HepG2 (cell line): Measurements from ENCODE around the gene GPC6. TPM values are rescaled to one million over a fixed set of nuclear protein-coding genes. Genes with fewer than 3 reads are reported as not detected.

ENCODE experiments used
- MTA3 ChIP-seq: sonication (generic); formaldehyde crosslinking; IDR thresholded peaks from 2 replicates; pipeline ENCODE4 v1.4.0; 2020; ENCODE audit warnings: missing genetic modification reagents
- NCOA1 ChIP-seq: sonication (generic); formaldehyde crosslinking; IDR thresholded peaks from 2 replicates; pipeline ENCODE4 v1.9.0; 2021; ENCODE audit warnings: missing genetic modification reagents
- SNAPC2 ChIP-seq: sonication (generic); formaldehyde crosslinking; IDR thresholded peaks from 2 replicates; pipeline ENCODE4 v1.8.1; 2022; ENCODE audit warnings: mild to moderate bottlenecking, missing genetic modification reagents
- TBX2 ChIP-seq: sonication (generic); formaldehyde crosslinking; IDR thresholded peaks from 2 replicates; pipeline ENCODE4 v1.5.0; 2020; ENCODE audit warnings: missing genetic modification reagents, mild to moderate bottlenecking, borderline replicate concordance
- ZNF331 ChIP-seq: sonication (generic); formaldehyde crosslinking; IDR thresholded peaks from 2 replicates; pipeline ENCODE4 v1.4.0; 2020; ENCODE audit warnings: missing genetic modification reagents
- ZNF772 ChIP-seq: sonication (generic); formaldehyde crosslinking; IDR thresholded peaks from 2 replicates; pipeline ENCODE4 v1.5.0; 2020; ENCODE audit warnings: mild to moderate bottlenecking, missing genetic modification reagents
- polyA plus RNA-seq, 8 experiments: library from polyadenylated mRNA; depleted of rRNA in 3 of 8; stranded (reverse) in 7 of 8; unstranded in 1 of 8; fragments of >200 nt; fragmentation: Illumina TruSeq in 4 of 8; extraction: Trizol in 4 of 8; gene quantifications; 2 replicates each; pipeline versions ENCODE4 v1.2.1 to v1.2.3, GENCODE V29; 2011 to 2016; ENCODE audit warnings: low read depth in 4 of 8, missing spikeins in 1 of 8, mixed read lengths in 1 of 8; ENCODE audit not compliant: insufficient read depth in 1 of 8
- total RNA-seq, 5 experiments: library from RNA; depleted of rRNA; stranded (reverse); fragments of >200 nt; fragmentation: Illumina TruSeq; extraction: Trizol; gene quantifications; 2 replicates each; pipeline ENCODE4 v1.2.3, GENCODE V29; 2016; ENCODE audit warnings: low read depth in 1 of 5
- TF ChIP-seq, protein P1 (sequence below): sonication (generic); formaldehyde crosslinking; IDR thresholded peaks from 2 replicates; pipeline ENCODE4 v1.4.0; 2020; ENCODE audit warnings: missing genetic modification reagents
- TF ChIP-seq, protein P2 (sequence below): IDR thresholded peaks from 2 replicates; pipeline ENCODE4 v1.6.1; 2016; ENCODE audit warnings: low read depth
- TF ChIP-seq, protein P3 (sequence below): sonication (generic); formaldehyde crosslinking; IDR thresholded peaks from 2 replicates; pipeline ENCODE4 v1.4.0; 2020; ENCODE audit warnings: mild to moderate bottlenecking, missing genetic modification reagents
- TF ChIP-seq, protein P4 (sequence below): sonication (generic); formaldehyde crosslinking; IDR thresholded peaks from 2 replicates; pipeline ENCODE4 v1.5.0; 2020; ENCODE audit warnings: mild to moderate bottlenecking, missing genetic modification reagents
- TF ChIP-seq, protein P5 (sequence below): sonication (generic); formaldehyde crosslinking; IDR thresholded peaks from 2 replicates; pipeline ENCODE4 v1.9.0; 2022; ENCODE audit warnings: missing genetic modification reagents, mild to moderate bottlenecking, borderline replicate concordance
- TF ChIP-seq, protein P6 (sequence below): sonication (generic); formaldehyde crosslinking; IDR thresholded peaks from 2 replicates; pipeline ENCODE4 v1.5.1; 2020; ENCODE audit warnings: mild to moderate bottlenecking, moderate library complexity, missing genetic modification reagents
- TF ChIP-seq, protein P7 (sequence below): sonication (generic); formaldehyde crosslinking; IDR thresholded peaks from 2 replicates; pipeline ENCODE4 v1.5.0; 2020; ENCODE audit warnings: mild to moderate bottlenecking, missing genetic modification reagents, borderline replicate concordance

Gene GPC6
- total and polyA plus RNA-seq, 2 of the 13 experiments (the other 11 are each of a cell fraction or from before 2014, with no cell fraction given), result 24.5 to 33.9 TPM

DNA sequence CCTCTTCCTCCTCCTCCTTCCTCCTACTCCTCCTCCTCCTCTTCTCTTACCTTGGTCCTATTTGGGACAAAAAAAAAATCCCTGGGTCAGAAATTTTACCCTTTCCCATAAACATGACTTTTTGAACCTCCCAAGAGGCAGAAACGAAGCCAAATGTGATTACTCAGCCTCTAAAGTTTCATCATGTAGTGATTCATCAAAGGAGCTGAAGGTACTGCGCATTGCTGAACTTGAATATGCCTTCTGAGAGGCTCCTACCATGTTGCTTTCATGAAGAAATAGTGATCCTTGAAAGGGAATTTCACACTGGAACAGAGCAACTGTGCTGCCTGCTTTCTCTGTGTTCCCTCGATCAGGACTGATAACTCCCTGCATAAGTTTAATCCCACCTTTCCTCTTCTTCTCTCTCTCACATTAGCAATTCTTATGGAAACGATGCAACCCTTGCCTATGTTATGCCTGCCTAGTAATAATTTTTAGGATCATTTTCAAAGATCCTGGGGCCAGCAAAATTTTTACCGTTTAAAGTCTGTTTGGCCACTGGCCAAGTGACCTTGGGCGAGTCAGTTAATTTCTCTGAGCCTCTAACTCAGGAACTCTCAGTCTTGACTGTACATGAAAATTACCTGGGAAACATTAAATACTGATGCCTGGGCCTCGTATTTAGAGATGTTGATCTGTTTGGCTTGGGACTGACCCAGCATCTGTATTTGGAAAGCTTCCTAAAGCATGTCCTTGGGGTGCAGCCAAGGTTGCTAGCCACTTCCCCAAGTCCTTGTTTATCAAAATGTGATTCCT, 1103.3 kb downstream of the GPC6 start (continued):
- TF ChIP-seq, protein P1, sequence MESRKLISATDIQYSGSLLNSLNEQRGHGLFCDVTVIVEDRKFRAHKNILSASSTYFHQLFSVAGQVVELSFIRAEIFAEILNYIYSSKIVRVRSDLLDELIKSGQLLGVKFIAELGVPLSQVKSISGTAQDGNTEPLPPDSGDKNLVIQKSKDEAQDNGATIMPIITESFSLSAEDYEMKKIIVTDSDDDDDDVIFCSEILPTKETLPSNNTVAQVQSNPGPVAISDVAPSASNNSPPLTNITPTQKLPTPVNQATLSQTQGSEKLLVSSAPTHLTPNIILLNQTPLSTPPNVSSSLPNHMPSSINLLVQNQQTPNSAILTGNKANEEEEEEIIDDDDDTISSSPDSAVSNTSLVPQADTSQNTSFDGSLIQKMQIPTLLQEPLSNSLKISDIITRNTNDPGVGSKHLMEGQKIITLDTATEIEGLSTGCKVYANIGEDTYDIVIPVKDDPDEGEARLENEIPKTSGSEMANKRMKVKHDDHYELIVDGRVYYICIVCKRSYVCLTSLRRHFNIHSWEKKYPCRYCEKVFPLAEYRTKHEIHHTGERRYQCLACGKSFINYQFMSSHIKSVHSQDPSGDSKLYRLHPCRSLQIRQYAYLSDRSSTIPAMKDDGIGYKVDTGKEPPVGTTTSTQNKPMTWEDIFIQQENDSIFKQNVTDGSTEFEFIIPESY (CRISPR knock-in tag), result no peak
- TF ChIP-seq MTA3 (CRISPR knock-in tag), result no peak
- TF ChIP-seq ZNF772 (CRISPR knock-in tag), result no peak
- TF ChIP-seq, protein P2, sequence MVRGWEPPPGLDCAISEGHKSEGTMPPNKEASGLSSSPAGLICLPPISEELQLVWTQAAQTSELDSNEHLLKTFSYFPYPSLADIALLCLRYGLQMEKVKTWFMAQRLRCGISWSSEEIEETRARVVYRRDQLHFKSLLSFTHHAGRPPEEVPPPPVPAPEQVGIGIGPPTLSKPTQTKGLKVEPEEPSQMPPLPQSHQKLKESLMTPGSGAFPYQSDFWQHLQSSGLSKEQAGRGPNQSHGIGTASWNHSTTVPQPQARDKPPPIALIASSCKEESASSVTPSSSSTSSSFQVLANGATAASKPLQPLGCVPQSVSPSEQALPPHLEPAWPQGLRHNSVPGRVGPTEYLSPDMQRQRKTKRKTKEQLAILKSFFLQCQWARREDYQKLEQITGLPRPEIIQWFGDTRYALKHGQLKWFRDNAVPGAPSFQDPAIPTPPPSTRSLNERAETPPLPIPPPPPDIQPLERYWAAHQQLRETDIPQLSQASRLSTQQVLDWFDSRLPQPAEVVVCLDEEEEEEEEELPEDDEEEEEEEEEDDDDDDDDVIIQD (CRISPR knock-in tag), result 0 out of 2 replicates have a peak, but pooled peaks have one; percentile 31
- TF ChIP-seq ZNF331 (CRISPR knock-in tag), result no peak
- TF ChIP-seq, protein P3, sequence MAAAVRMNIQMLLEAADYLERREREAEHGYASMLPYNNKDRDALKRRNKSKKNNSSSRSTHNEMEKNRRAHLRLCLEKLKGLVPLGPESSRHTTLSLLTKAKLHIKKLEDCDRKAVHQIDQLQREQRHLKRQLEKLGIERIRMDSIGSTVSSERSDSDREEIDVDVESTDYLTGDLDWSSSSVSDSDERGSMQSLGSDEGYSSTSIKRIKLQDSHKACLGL, result no peak
- no peak for TF ChIP-seq SNAPC2 (CRISPR knock-in tag)
- TF ChIP-seq NCOA1 (CRISPR knock-in tag), result no peak
- TF ChIP-seq TBX2, result no peak
- TF ChIP-seq, protein P4, sequence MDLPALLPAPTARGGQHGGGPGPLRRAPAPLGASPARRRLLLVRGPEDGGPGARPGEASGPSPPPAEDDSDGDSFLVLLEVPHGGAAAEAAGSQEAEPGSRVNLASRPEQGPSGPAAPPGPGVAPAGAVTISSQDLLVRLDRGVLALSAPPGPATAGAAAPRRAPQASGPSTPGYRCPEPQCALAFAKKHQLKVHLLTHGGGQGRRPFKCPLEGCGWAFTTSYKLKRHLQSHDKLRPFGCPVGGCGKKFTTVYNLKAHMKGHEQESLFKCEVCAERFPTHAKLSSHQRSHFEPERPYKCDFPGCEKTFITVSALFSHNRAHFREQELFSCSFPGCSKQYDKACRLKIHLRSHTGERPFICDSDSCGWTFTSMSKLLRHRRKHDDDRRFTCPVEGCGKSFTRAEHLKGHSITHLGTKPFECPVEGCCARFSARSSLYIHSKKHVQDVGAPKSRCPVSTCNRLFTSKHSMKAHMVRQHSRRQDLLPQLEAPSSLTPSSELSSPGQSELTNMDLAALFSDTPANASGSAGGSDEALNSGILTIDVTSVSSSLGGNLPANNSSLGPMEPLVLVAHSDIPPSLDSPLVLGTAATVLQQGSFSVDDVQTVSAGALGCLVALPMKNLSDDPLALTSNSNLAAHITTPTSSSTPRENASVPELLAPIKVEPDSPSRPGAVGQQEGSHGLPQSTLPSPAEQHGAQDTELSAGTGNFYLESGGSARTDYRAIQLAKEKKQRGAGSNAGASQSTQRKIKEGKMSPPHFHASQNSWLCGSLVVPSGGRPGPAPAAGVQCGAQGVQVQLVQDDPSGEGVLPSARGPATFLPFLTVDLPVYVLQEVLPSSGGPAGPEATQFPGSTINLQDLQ (CRISPR knock-in tag), result no peak
- TF ChIP-seq, protein P5, sequence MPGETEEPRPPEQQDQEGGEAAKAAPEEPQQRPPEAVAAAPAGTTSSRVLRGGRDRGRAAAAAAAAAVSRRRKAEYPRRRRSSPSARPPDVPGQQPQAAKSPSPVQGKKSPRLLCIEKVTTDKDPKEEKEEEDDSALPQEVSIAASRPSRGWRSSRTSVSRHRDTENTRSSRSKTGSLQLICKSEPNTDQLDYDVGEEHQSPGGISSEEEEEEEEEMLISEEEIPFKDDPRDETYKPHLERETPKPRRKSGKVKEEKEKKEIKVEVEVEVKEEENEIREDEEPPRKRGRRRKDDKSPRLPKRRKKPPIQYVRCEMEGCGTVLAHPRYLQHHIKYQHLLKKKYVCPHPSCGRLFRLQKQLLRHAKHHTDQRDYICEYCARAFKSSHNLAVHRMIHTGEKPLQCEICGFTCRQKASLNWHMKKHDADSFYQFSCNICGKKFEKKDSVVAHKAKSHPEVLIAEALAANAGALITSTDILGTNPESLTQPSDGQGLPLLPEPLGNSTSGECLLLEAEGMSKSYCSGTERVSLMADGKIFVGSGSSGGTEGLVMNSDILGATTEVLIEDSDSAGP (CRISPR knock-in tag), result no peak
- TF ChIP-seq, protein P6, sequence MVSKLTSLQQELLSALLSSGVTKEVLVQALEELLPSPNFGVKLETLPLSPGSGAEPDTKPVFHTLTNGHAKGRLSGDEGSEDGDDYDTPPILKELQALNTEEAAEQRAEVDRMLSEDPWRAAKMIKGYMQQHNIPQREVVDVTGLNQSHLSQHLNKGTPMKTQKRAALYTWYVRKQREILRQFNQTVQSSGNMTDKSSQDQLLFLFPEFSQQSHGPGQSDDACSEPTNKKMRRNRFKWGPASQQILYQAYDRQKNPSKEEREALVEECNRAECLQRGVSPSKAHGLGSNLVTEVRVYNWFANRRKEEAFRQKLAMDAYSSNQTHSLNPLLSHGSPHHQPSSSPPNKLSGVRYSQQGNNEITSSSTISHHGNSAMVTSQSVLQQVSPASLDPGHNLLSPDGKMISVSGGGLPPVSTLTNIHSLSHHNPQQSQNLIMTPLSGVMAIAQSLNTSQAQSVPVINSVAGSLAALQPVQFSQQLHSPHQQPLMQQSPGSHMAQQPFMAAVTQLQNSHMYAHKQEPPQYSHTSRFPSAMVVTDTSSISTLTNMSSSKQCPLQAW (CRISPR knock-in tag), result no peak
- TF ChIP-seq, protein P7, sequence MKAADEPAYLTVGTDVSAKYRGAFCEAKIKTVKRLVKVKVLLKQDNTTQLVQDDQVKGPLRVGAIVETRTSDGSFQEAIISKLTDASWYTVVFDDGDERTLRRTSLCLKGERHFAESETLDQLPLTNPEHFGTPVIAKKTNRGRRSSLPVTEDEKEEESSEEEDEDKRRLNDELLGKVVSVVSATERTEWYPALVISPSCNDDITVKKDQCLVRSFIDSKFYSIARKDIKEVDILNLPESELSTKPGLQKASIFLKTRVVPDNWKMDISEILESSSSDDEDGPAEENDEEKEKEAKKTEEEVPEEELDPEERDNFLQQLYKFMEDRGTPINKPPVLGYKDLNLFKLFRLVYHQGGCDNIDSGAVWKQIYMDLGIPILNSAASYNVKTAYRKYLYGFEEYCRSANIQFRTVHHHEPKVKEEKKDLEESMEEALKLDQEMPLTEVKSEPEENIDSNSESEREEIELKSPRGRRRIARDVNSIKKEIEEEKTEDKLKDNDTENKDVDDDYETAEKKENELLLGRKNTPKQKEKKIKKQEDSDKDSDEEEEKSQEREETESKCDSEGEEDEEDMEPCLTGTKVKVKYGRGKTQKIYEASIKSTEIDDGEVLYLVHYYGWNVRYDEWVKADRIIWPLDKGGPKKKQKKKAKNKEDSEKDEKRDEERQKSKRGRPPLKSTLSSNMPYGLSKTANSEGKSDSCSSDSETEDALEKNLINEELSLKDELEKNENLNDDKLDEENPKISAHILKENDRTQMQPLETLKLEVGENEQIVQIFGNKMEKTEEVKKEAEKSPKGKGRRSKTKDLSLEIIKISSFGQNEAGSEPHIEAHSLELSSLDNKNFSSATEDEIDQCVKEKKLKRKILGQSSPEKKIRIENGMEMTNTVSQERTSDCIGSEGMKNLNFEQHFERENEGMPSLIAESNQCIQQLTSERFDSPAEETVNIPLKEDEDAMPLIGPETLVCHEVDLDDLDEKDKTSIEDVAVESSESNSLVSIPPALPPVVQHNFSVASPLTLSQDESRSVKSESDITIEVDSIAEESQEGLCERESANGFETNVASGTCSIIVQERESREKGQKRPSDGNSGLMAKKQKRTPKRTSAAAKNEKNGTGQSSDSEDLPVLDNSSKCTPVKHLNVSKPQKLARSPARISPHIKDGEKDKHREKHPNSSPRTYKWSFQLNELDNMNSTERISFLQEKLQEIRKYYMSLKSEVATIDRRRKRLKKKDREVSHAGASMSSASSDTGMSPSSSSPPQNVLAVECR (CRISPR knock-in tag), result no peak
